ENCODE measurements around the gene GBGT1.

DNA sequence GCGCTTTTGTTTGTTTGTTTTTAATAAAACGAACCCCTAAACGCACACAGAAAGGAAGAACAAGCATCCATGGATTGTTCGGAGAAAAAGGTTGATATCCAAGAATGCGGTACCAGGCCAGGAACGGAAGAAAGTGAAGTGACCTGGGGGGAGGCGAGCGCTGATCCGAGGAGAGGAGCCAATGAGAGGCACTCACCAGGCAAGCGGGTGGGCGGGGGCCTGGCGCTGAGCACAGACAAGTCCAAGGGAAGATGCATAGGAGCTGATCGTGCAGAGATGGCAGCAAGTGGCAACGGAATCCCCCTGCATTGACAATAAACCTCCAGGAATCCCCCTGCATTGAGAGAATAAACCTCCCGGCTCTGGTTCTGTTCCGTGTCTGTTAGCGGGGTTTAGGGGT lies 36.9 kb upstream of the GBGT1 start:
- TF ChIP-seq POLR2AphosphoS5 (IDR thresholded peaks at IDR 0.05; ENCODE audit: low read depth, low read length), result no peak
- TF ChIP-seq POLR2A (IDR thresholded peaks at IDR 0.05; ENCODE audit: low read depth, low read length), result no peak
